SK-N-SH (cell line): Measurements from ENCODE around the gene IKBKE. TPM values are rescaled to one million over a fixed set of nuclear protein-coding genes. Genes with fewer than 3 reads are reported as not detected.

Source experiments
- CTCF ChIA-PET: fragments of 300-600, 350-600 bp; formaldehyde crosslinking; extraction: SDS; loops from one replicate; lab custom pipeline; 2021; lab: Yijun Ruan, JAX
- POLR2A ChIA-PET: fragments of 350-600 bp; sonication (Branson Sonifier 250); formaldehyde crosslinking; extraction: SDS; loops from one replicate; lab custom pipeline; 2020; ENCODE audit warnings: antibody characterized with exemption, inconsistent platforms; lab: Yijun Ruan, JAX
- DNase-seq: peaks from one replicate; pipeline ENCODE4 v3.0.0; 2012
- H2AFZ ChIP-seq: fragments of 200-600 bp; sonication (generic); 2 replicates; pipeline ENCODE4 v1.8.1; 2016; ENCODE audit warnings: antibody characterized with exemption, mild to moderate bottlenecking, low read depth
- H3F3A ChIP-seq: fragments of 200-600 bp; sonication (generic); replicated peaks from 2 replicates; pipeline ENCODE3; 2016; ENCODE audit warnings: antibody characterized with exemption, mild to moderate bottlenecking; ENCODE audit not compliant: insufficient read depth
- H3K27ac ChIP-seq, 2 experiments: fragments of 200-500 bp in 1 of 2; fragments of 200-600 bp in 1 of 2; sonication (Bioruptor generic) in 1 of 2; sonication (generic), shearing (Covaris generic) in 1 of 2; 2 replicates each; pipeline versions ENCODE4 v1.5.1 to v1.6.1; 2014 to 2016; ENCODE audit warnings: low read depth in 2 of 2, inconsistent platforms in 1 of 2, low read length in 1 of 2, mild to moderate bottlenecking in 1 of 2, mixed read lengths in 1 of 2
- H3K27me3 ChIP-seq: fragments of 200-600 bp; sonication (generic), shearing (Covaris generic); 2 replicates; pipeline ENCODE4 v1.6.1; 2016; ENCODE audit warnings: mixed run types; ENCODE audit not compliant: insufficient read depth
- H3K36me3 ChIP-seq, 2 experiments: fragments of 200-500 bp in 1 of 2; fragments of 200-600 bp in 1 of 2; sonication (Bioruptor generic) in 1 of 2; sonication (generic) in 1 of 2; replicated peaks in 1 of 2; 2 replicates each; pipeline versions ENCODE3 to v1.5.1; 2014 to 2016; ENCODE audit warnings: low read length in 1 of 2, mild to moderate bottlenecking in 1 of 2; ENCODE audit not compliant: insufficient read depth in 2 of 2, control insufficient read depth in 1 of 2
- H3K4me1 ChIP-seq, 2 experiments: fragments of 200-500 bp in 1 of 2; fragments of 200-600 bp in 1 of 2; sonication (Bioruptor generic) in 1 of 2; sonication (generic), shearing (Covaris generic) in 1 of 2; 2 replicates each; pipeline versions ENCODE4 v1.5.1 to v1.6.1; 2014 to 2016; ENCODE audit warnings: low read depth in 1 of 2, low read length in 1 of 2, mixed run types in 1 of 2; ENCODE audit not compliant: insufficient read depth in 2 of 2, control insufficient read depth in 1 of 2
- H3K4me2 ChIP-seq: fragments of 200-600 bp; sonication (generic), shearing (Covaris generic); 2 replicates; pipeline ENCODE4 v1.6.1; 2017; ENCODE audit warnings: mixed run types
- H3K4me3 ChIP-seq, 2 experiments: fragments of 200-500 bp in 1 of 2; fragments of 200-600 bp in 1 of 2; sonication (Bioruptor generic) in 1 of 2; sonication (generic), shearing (Covaris generic) in 1 of 2; 2 replicates each; pipeline versions ENCODE4 v1.5.1 to v1.8.1; 2014 to 2016; ENCODE audit warnings: low read depth in 2 of 2, inconsistent platforms in 1 of 2, low read length in 1 of 2, mild to moderate bottlenecking in 1 of 2, mixed read lengths in 1 of 2, moderate library complexity in 1 of 2
- H3K79me2 ChIP-seq: fragments of 200-600 bp; sonication (generic); 2 replicates; pipeline ENCODE4 v1.8.1; 2017; ENCODE audit warnings: mild to moderate bottlenecking; ENCODE audit not compliant: insufficient read depth
- H3K9ac ChIP-seq: fragments of 200-600 bp; sonication (generic); 2 replicates; pipeline ENCODE4 v1.6.1; 2017; ENCODE audit warnings: mixed run types
- H3K9me2 ChIP-seq: fragments of 200-600 bp; sonication (generic); 2 replicates; pipeline ENCODE4 v1.6.1; 2017; ENCODE audit warnings: mixed run types
- H3K9me3 ChIP-seq: fragments of 200-600 bp; sonication (generic); 2 replicates; pipeline ENCODE4 v1.6.1; 2017; ENCODE audit warnings: mixed run types, mild to moderate bottlenecking, moderate library complexity
- H4K20me1 ChIP-seq: fragments of 200-600 bp; sonication (generic); 2 replicates; pipeline ENCODE4 v1.6.1; 2017; ENCODE audit warnings: mild to moderate bottlenecking, mixed run types; ENCODE audit not compliant: insufficient read depth
- EP300 ChIP-seq, 2 experiments: IDR thresholded peaks; 2 replicates each; pipeline versions ENCODE4 v1.4.0 to v1.6.1; 2012; ENCODE audit warnings: borderline replicate concordance in 1 of 2, low read depth in 1 of 2, low read length in 1 of 2
- EZH2phosphoT487 ChIP-seq: fragments of 200-600 bp; sonication (generic); IDR thresholded peaks from 2 replicates; pipeline ENCODE4 v1.6.1; 2017; ENCODE audit warnings: low read depth, mixed run types, mild to moderate bottlenecking, antibody characterized with exemption, moderate library complexity, borderline replicate concordance
- FOSL2 ChIP-seq: IDR thresholded peaks from 2 replicates; pipeline ENCODE4 v1.4.0; 2012; ENCODE audit warnings: low read depth, mild to moderate bottlenecking, moderate library complexity, borderline replicate concordance
- GATA2 ChIP-seq: sonication (generic); formaldehyde crosslinking; IDR thresholded peaks from 2 replicates; pipeline ENCODE4 v1.5.0; 2020; ENCODE audit warnings: mild to moderate bottlenecking, missing genetic modification reagents
- MAX ChIP-seq: IDR thresholded peaks from 2 replicates; pipeline ENCODE4 v1.4.0; 2012; ENCODE audit warnings: low read depth
- POLR2AphosphoS5 ChIP-seq: IDR thresholded peaks from 2 replicates; pipeline ENCODE4 v1.6.1; 2012; ENCODE audit warnings: low read depth, low read length
- RAD21 ChIP-seq: IDR thresholded peaks from 2 replicates; pipeline ENCODE4 v1.6.1; 2012; ENCODE audit warnings: mild to moderate bottlenecking, low read length
- RCOR1 ChIP-seq: fragments of 150-350 bp; IDR thresholded peaks from 2 replicates; pipeline ENCODE4 v1.6.1; 2017; ENCODE audit warnings: antibody characterized with exemption, low read length
- SIN3A ChIP-seq: IDR thresholded peaks from 2 replicates; pipeline ENCODE4 v1.6.1; 2012; ENCODE audit warnings: low read depth, mild to moderate bottlenecking, low read length, moderate library complexity, borderline replicate concordance
- SMC3 ChIP-seq: IDR thresholded peaks from 2 replicates; pipeline ENCODE4 v1.6.1; 2012; ENCODE audit warnings: low read depth, low read length, improper control_type of control experiment
- TAF1 ChIP-seq: IDR thresholded peaks from 2 replicates; pipeline ENCODE4 v1.6.1; 2012; ENCODE audit warnings: low read depth, mild to moderate bottlenecking, low read length, moderate library complexity, borderline replicate concordance
- USF1 ChIP-seq: IDR thresholded peaks from 2 replicates; pipeline ENCODE4 v1.4.0; 2012; ENCODE audit warnings: low read depth, borderline replicate concordance
- USF2 ChIP-seq: fragments of 150-350 bp; IDR thresholded peaks from 2 replicates; pipeline ENCODE4 v1.6.1; 2017; ENCODE audit warnings: antibody characterized with exemption, low read length, low read depth, borderline replicate concordance
- ZBTB33 ChIP-seq: IDR thresholded peaks from 2 replicates; pipeline ENCODE4 v1.4.0; 2012; ENCODE audit warnings: low read depth, borderline replicate concordance
- WGBS: methylation state at CpG from one replicate; pipeline ENCODE4 v1.1.6; 2017; ENCODE audit warnings: low lambda C conversion rate; 5-methylcytosine and 5-hydroxymethylcytosine counted together
- polyA plus RNA-seq, 3 experiments: library from polyadenylated mRNA; depleted of rRNA; stranded (reverse); fragments of >200 nt; gene quantifications; 2 replicates each; pipeline ENCODE4 v1.2.3, GENCODE V29; 2012

IKBKE gene
- polyA plus RNA-seq, 1 of the 3 experiments (the other 2 are of a cell fraction): 14.5 TPM

GRCh38 chr1:206540044-206540780, 69.9 kb downstream of the IKBKE start:
- DNase-seq: no peak
- H3F3A ChIP-seq: no peaks in the 10 kb centered on the region
- ChIA-PET CTCF (interaction anchor here (0.7 to 17.3 kb wide), 7 partner anchors 11 to 72 kb away, joined by 3 to 241 read pairs (median 7); no protein-coding TSS in a partner anchor), POLR2A (no interaction called here)
- no peak for TF ChIP-seq EZH2phosphoT487
- no peak for TF ChIP-seq GATA2 (CRISPR knock-in tag)
- no peak for TF ChIP-seq POLR2AphosphoS5
- no peak for TF ChIP-seq TAF1
- no peak for TF ChIP-seq SMC3
- no peak for TF ChIP-seq RCOR1
- TF ChIP-seq RAD21: no peak
- TF ChIP-seq SIN3A: no peak
- TF ChIP-seq FOSL2: no peak
- TF ChIP-seq MAX: no peak
- TF ChIP-seq ZBTB33: no peak
- TF ChIP-seq USF2: no peak
- TF ChIP-seq EP300 (IDR thresholded peaks at IDR 0.05; ENCODE audit: borderline replicate concordance in 1 of 2, low read depth in 1 of 2, low read length in 1 of 2): no peak
- no peak for TF ChIP-seq USF1
- no peaks in the 10 kb centered on the region for H4K20me1 ChIP-seq
- no peak overlapping the region for H3K27ac ChIP-seq
- H3K36me3 ChIP-seq: no peaks in the 10 kb centered on the region
- H2AFZ ChIP-seq: no peak overlapping the region
- WGBS: 81% methylated on average over 5 of the region's 8 CpGs
- H3K79me2 ChIP-seq: no peaks in the 10 kb centered on the region
- no peak overlapping the region for H3K9ac ChIP-seq
- H3K9me3 ChIP-seq: no peaks in the 10 kb centered on the region
- H3K4me2 ChIP-seq: no peak overlapping the region
- H3K4me1 ChIP-seq: no peaks in the 10 kb centered on the region; a peak in 1 of 4 replicates
- no peaks in the 10 kb centered on the region for H3K27me3 ChIP-seq
- no peaks in the 10 kb centered on the region for H3K9me2 ChIP-seq
- H3K4me3 ChIP-seq: no peak overlapping the region
